CD14-positive monocyte (primary cell): ENCODE measurements around the gene SLIT1. TPM values are rescaled to one million over a fixed set of nuclear protein-coding genes. Genes with fewer than 3 reads are reported as not detected.
A peak's percentile ranks its signal among the peaks of the same experiment; 100 is the strongest.

ENCODE experiments used
- DNase-seq, 3 donors: peaks; one replicate each; pipeline ENCODE4 v3.0.0-alpha.2; 2011 to 2022
- H2AFZ ChIP-seq: 2 replicates; pipeline ENCODE4 v1.6.0; 2012; ENCODE audit warnings: mild to moderate bottlenecking, low read depth, low read length, inconsistent platforms; ENCODE audit not compliant: insufficient read depth, poor library complexity, severe bottlenecking
- H3K27ac ChIP-seq, 2 donors: 1 replicate in 1 of 2; 2 replicates in 1 of 2; pipeline ENCODE4 v1.5.1; 2012 to 2013; ENCODE audit warnings: low read length in 2 of 2, control low read depth in 1 of 2, inconsistent platforms in 1 of 2, low read depth in 1 of 2, mild to moderate bottlenecking in 1 of 2
- H3K27me3 ChIP-seq, 2 donors: one replicate each; pipeline versions ENCODE4 v1.6.0 to v1.6.1; 2011 to 2013; ENCODE audit warnings: low read length in 2 of 2; ENCODE audit not compliant: control insufficient read depth in 2 of 2, insufficient read depth in 2 of 2
- H3K36me3 ChIP-seq, 2 donors: replicated peaks in 1 of 2; 1 replicate in 1 of 2; 2 replicates in 1 of 2; pipeline versions ENCODE4 v1.5.1 to v1.6.1; 2012 to 2013; ENCODE audit warnings: low read length in 2 of 2, control low read depth in 1 of 2, inconsistent platforms in 1 of 2, mild to moderate bottlenecking in 1 of 2; ENCODE audit not compliant: insufficient read depth in 2 of 2, control insufficient read depth in 1 of 2
- H3K4me1 ChIP-seq, 2 donors: 1 replicate in 1 of 2; 2 replicates in 1 of 2; pipeline versions ENCODE4 v1.5.1 to v1.6.1; 2012 to 2013; ENCODE audit warnings: low read length in 2 of 2, control low read depth in 1 of 2, inconsistent platforms in 1 of 2, mild to moderate bottlenecking in 1 of 2, moderate library complexity in 1 of 2; ENCODE audit not compliant: insufficient read depth in 2 of 2, control insufficient read depth in 1 of 2
- H3K4me2 ChIP-seq: replicated peaks from 2 replicates; pipeline ENCODE3; 2012; ENCODE audit warnings: low read length, moderate library complexity, mild to moderate bottlenecking; ENCODE audit not compliant: poor library complexity, severe bottlenecking; ENCODE audit errors: extremely low read depth
- H3K4me3 ChIP-seq, 3 experiments: fragments of 200-600 bp in 1 of 3; sonication (generic) in 1 of 3; replicated peaks in 1 of 3; 1 replicate in 2 of 3; 2 replicates in 1 of 3; pipeline ENCODE4 v1.5.1; 2011 to 2013; ENCODE audit warnings: low read length in 3 of 3, mild to moderate bottlenecking in 3 of 3, control low read depth in 2 of 3, low read depth in 2 of 3, inconsistent platforms in 1 of 3, moderate library complexity in 1 of 3
- H3K79me2 ChIP-seq: 2 replicates; pipeline ENCODE4 v1.6.0; 2012; ENCODE audit warnings: mild to moderate bottlenecking, control low read depth, inconsistent platforms, low read length, moderate library complexity; ENCODE audit not compliant: insufficient read depth
- H3K9ac ChIP-seq: 2 replicates; pipeline ENCODE4 v1.6.0; 2017; ENCODE audit warnings: low read length, mild to moderate bottlenecking; ENCODE audit not compliant: insufficient read depth, poor library complexity, severe bottlenecking
- H3K9me3 ChIP-seq, 2 donors: replicated peaks in 1 of 2; 1 replicate in 1 of 2; 2 replicates in 1 of 2; pipeline versions ENCODE4 v1.5.1 to v1.6.1; 2012 to 2013; ENCODE audit warnings: low read length in 2 of 2, control low read depth in 1 of 2; ENCODE audit not compliant: control insufficient read depth in 1 of 2, insufficient read depth in 1 of 2
- H4K20me1 ChIP-seq: 2 replicates; pipeline ENCODE4 v1.6.0; 2012; ENCODE audit warnings: mild to moderate bottlenecking, low read length, control low read depth, moderate library complexity; ENCODE audit not compliant: insufficient read depth
- H3K27ac Mint-ChIP-seq, 7 donors: one replicate each; pipeline ENCODE4 v1.8.0; 2020; ENCODE audit warnings: mild to moderate bottlenecking in 7 of 7, mixed read lengths in 7 of 7, moderate library complexity in 6 of 7, inconsistent platforms in 2 of 7
- H3K27me3 Mint-ChIP-seq, 3 donors: one replicate each; pipeline ENCODE4 v1.8.0; 2021 to 2022; ENCODE audit warnings: low read depth in 3 of 3, mild to moderate bottlenecking in 3 of 3, mixed read lengths in 3 of 3, moderate library complexity in 3 of 3, inconsistent platforms in 1 of 3
- H3K36me3 Mint-ChIP-seq, 2 donors: one replicate each; pipeline ENCODE4 v1.8.0; 2020; ENCODE audit warnings: mixed read lengths in 2 of 2, inconsistent platforms in 1 of 2, mild to moderate bottlenecking in 1 of 2
- H3K4me1 Mint-ChIP-seq: one replicate; pipeline ENCODE4 v1.8.0; 2020; ENCODE audit warnings: mild to moderate bottlenecking, mixed read lengths
- H3K4me3 Mint-ChIP-seq, 2 donors: one replicate each; pipeline ENCODE4 v1.8.0; 2020; ENCODE audit warnings: mild to moderate bottlenecking in 2 of 2, mixed read lengths in 2 of 2, moderate library complexity in 1 of 2
- H3K9me3 Mint-ChIP-seq, 7 donors: one replicate each; pipeline ENCODE4 v1.8.0; 2020 to 2022; ENCODE audit warnings: mixed read lengths in 7 of 7, mild to moderate bottlenecking in 6 of 7, moderate library complexity in 6 of 7, inconsistent platforms in 2 of 7
- WGBS: methylation state at CpG from one replicate; pipeline ENCODE4 v1.1.5; 2013; ENCODE audit warnings: missing lambda C conversion rate; ENCODE audit not compliant: insufficient coverage; 5-methylcytosine and 5-hydroxymethylcytosine counted together
- intact Hi-C, 2 donors: fragments of 100-400 bp; cut with micrococcal nuclease; formaldehyde crosslinking; loops; one replicate each; pipeline versions ENCODE4 v1.15.0 to v1.15.1; 2023
- polyA plus RNA-seq, 3 donors: library from polyadenylated mRNA; depleted of rRNA in 1 of 3; unstranded in 2 of 3; stranded (reverse) in 1 of 3; fragments of 300-500 nt in 2 of 3; fragments of >200 nt in 1 of 3; fragmentation: Illumina TruSeq in 2 of 3; gene quantifications; 1 replicate in 2 of 3; 2 replicates in 1 of 3; pipeline ENCODE4 v1.2.3, GENCODE V29; 2012 to 2021
- TF ChIP-seq, protein P1 (sequence below): fragments of 200-600 bp; IDR thresholded peaks from one replicate; pipeline ENCODE4 v1.8.0; 2022; ENCODE audit warnings: antibody characterized with exemption, mild to moderate bottlenecking

SLIT1 gene
- polyA plus RNA-seq, 3 donors, result 0.05 to 0.81 (median 0.16) TPM

DNA sequence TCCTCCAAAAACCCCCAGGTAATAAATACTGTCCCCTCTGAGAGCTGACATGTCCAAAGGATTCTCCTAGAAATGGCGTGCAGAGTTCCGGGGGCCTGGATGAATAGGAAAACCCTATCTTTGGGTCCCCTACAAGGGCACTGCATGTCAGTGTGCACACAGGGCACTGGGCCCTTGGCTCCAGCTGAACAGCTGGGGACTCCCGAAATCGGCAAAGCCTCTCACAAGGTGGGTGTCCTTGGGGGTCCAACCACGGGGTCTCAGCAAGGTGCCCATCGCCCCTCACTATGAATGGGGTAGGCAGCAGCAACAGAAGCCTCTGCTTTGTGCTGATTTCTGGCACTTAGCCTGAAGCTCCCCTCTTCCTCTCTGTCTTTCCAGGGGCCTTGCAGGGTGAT lies 46.1 kb downstream of the SLIT1 start:
- TF ChIP-seq, protein P1, sequence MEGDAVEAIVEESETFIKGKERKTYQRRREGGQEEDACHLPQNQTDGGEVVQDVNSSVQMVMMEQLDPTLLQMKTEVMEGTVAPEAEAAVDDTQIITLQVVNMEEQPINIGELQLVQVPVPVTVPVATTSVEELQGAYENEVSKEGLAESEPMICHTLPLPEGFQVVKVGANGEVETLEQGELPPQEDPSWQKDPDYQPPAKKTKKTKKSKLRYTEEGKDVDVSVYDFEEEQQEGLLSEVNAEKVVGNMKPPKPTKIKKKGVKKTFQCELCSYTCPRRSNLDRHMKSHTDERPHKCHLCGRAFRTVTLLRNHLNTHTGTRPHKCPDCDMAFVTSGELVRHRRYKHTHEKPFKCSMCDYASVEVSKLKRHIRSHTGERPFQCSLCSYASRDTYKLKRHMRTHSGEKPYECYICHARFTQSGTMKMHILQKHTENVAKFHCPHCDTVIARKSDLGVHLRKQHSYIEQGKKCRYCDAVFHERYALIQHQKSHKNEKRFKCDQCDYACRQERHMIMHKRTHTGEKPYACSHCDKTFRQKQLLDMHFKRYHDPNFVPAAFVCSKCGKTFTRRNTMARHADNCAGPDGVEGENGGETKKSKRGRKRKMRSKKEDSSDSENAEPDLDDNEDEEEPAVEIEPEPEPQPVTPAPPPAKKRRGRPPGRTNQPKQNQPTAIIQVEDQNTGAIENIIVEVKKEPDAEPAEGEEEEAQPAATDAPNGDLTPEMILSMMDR, result no peak
- Mint-ChIP-seq H3K27ac (no peak overlapping the region), H3K36me3 (no peaks in the 10 kb centered on the region), H3K27me3 (peaks cover 0 to 2% (median 1%) of the 10 kb centered on the region in 3 donors), H3K4me1 (peaks cover 16% of the 10 kb centered on the region), H3K4me3 (no peak overlapping the region), H3K9me3 (peaks cover 0 to 2% (median 0%) of the 10 kb centered on the region in 7 donors)
- H3K79me2 ChIP-seq, result no peaks in the 10 kb centered on the region
- H3K9ac ChIP-seq, result no peak overlapping the region
- DNase-seq, result no peak
- WGBS, result 96% methylated on average over 6 of the region's 6 CpGs
- no peaks in the 10 kb centered on the region for H4K20me1 ChIP-seq
- intact Hi-C loops, result no loop called here
- H3K36me3 ChIP-seq, result no peaks in the 10 kb centered on the region
- peak overlapping the region; percentile 48 for H3K4me2 ChIP-seq
- no peaks in the 10 kb centered on the region for H3K27me3 ChIP-seq
- no peaks in the 10 kb centered on the region for H3K9me3 ChIP-seq
- H3K4me1 ChIP-seq, result peaks cover 13 to 18% of the 10 kb centered on the region in 2 donors
- H3K27ac ChIP-seq, result no peak overlapping the region
- no peak overlapping the region for H3K4me3 ChIP-seq
- H2AFZ ChIP-seq, result no peak overlapping the region

DNA sequence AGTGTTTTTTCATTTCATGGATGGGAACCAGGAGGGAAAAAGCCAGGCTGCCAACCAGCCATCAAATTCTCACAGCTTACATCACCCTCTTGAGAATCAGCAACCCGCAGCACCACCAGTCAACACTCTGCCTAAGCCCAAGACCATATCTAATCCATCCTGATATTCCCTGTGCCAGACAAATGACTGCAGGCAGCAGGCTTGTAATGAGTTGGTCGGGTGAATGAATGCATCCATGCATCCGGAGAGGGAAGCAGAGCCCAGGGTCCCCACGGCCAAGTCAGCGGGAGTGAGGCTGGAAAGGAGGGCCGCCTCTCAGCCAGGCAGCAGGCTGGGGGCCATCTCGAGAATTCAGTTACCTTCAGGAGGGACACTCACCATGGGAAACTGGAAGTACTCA lies 46.9 kb downstream of the SLIT1 start:
- Histone ChIP-seq H3K4me3 (no peak overlapping the region), H3K9ac (no peak overlapping the region), H4K20me1 (no peaks in the 10 kb centered on the region), H3K27ac (no peak overlapping the region), H3K36me3 (no peaks in the 10 kb centered on the region), H3K4me1 (peaks cover 13 to 18% of the 10 kb centered on the region in 2 donors), H2AFZ (no peak overlapping the region), H3K79me2 (no peaks in the 10 kb centered on the region), H3K9me3 (no peaks in the 10 kb centered on the region), H3K4me2 (no peak overlapping the region), H3K27me3 (no peaks in the 10 kb centered on the region)
- Mint-ChIP-seq H3K4me3 (no peak overlapping the region), H3K36me3 (no peaks in the 10 kb centered on the region), H3K4me1 (peaks cover 16% of the 10 kb centered on the region), H3K27me3 (peaks cover 0 to 2% (median 0%) of the 10 kb centered on the region in 3 donors), H3K9me3 (peaks cover 0 to 2% (median 0%) of the 10 kb centered on the region in 7 donors), H3K27ac (no peak overlapping the region)
- TF ChIP-seq, protein P1, result no peak
- DNase-seq, result no peak
- intact Hi-C loops, result no loop called here
- WGBS, result 95% methylated on average over 6 of the region's 7 CpGs
